Sigmoid colon (tissue), 7 donors: Measurements from ENCODE around the gene FTO. TPM values are rescaled to one million over a fixed set of nuclear protein-coding genes. Genes with fewer than 3 reads are reported as not detected.

Source experiments
- DNase-seq: peaks from one replicate; pipeline ENCODE4 v3.0.0-alpha.2; 2019
- H3K27ac ChIP-seq, 4 donors: fragments of 200-600 bp; sonication (generic); one replicate each; pipeline ENCODE4 v1.5.1; 2016 to 2019; ENCODE audit warnings: mild to moderate bottlenecking in 1 of 4
- H3K27me3 ChIP-seq, 3 donors: fragments of 200-600 bp; sonication (generic); one replicate each; pipeline ENCODE4 v1.5.1; 2019; ENCODE audit warnings: mild to moderate bottlenecking in 1 of 3
- H3K36me3 ChIP-seq, 4 donors: fragments of 200-600 bp; sonication (generic); one replicate each; pipeline ENCODE4 v1.5.1; 2016 to 2019
- H3K4me1 ChIP-seq, 4 donors: fragments of 200-600 bp; sonication (generic); one replicate each; pipeline ENCODE4 v1.5.1; 2017 to 2019
- H3K4me3 ChIP-seq, 4 donors: fragments of 200-600 bp; sonication (generic); one replicate each; pipeline ENCODE4 v1.5.1; 2017 to 2019; ENCODE audit warnings: mild to moderate bottlenecking in 2 of 4, moderate library complexity in 1 of 4
- H3K9me3 ChIP-seq, 4 donors: fragments of 200-600 bp in 3 of 4; sonication (generic) in 3 of 4; one replicate each; pipeline versions ENCODE4 v1.5.1 to v1.6.1; 2013 to 2019
- CTCF ChIP-seq, 4 experiments: fragments of 450-650 bp in 3 of 4; fragments of 200-600 bp in 1 of 4; IDR thresholded peaks; one replicate each; pipeline ENCODE4 v1.5.1; 2016 to 2019; ENCODE audit warnings: antibody characterized with exemption in 4 of 4, mild to moderate bottlenecking in 3 of 4, moderate library complexity in 2 of 4
- EP300 ChIP-seq, 4 donors: sonication (generic); formaldehyde crosslinking; IDR thresholded peaks; one replicate each; pipeline ENCODE4 v1.6.1; 2017; ENCODE audit warnings: antibody characterized with exemption in 4 of 4
- POLR2A ChIP-seq, 2 donors: fragments of 450-650 bp; IDR thresholded peaks; one replicate each; pipeline ENCODE4 v1.6.1; 2016; ENCODE audit warnings: antibody characterized with exemption in 2 of 2, mild to moderate bottlenecking in 2 of 2, moderate library complexity in 2 of 2
- POLR2AphosphoS5 ChIP-seq, 4 donors: sonication (generic); formaldehyde crosslinking; IDR thresholded peaks; one replicate each; pipeline ENCODE4 v1.6.1; 2017; ENCODE audit warnings: antibody characterized with exemption in 4 of 4
- WGBS, 2 donors: extraction: QIAGEN DNeasy Blood & Tissue Kit; methylation state at CpG; one replicate each; pipeline ENCODE4 v1.1.7; 2013; 5-methylcytosine and 5-hydroxymethylcytosine counted together
- intact Hi-C: fragments of 100-400 bp; cut with DNase I; formaldehyde crosslinking; loops from one replicate; pipeline ENCODE4 v1.15.1; 2023
- polyA plus RNA-seq, 3 donors: library from polyadenylated mRNA; stranded (reverse); fragments of 200-250 nt; gene quantifications; one replicate each; pipeline ENCODE4 v1.2.3, GENCODE V29; 2013
- total RNA-seq, 4 donors: library from RNA; depleted of rRNA; stranded (reverse); fragments of >200 nt; gene quantifications; one replicate each; pipeline ENCODE4 v1.1.0, GENCODE V29; 2016
- donor health status: healthy with polysubstance abuse.
- donor health status: Bipolar disorder and iron deficiency.
- donor health status: healthy.

FTO gene
- total and polyA plus RNA-seq, 7 donors: 9.9 to 97.2 (median 77.8) TPM

GRCh38 chr16:54055191-54055590, 351.2 kb downstream of the FTO start:
- Histone ChIP-seq H3K27me3 (no peaks in the 10 kb centered on the region), H3K36me3 (no peaks in the 10 kb centered on the region), H3K4me3 (no peak overlapping the region), H3K9me3 (no peaks in the 10 kb centered on the region), H3K4me1 (no peaks in the 10 kb centered on the region), H3K27ac (no peak overlapping the region)
- DNase-seq: no peak
- intact Hi-C loops: no loop called here
- WGBS, 2 donors: 88 to 91% methylated on average over 4 of the region's 4 CpGs
- TF ChIP-seq POLR2AphosphoS5 (IDR thresholded peaks at IDR 0.05) (no peak), POLR2A (IDR thresholded peaks at IDR 0.05) (no peak), CTCF (IDR thresholded peaks at IDR 0.05) (no peak)

- WGBS, 2 donors: 90 to 94% methylated on average over 3 of the region's 3 CpGs
Measured at GRCh38 chr16:54055864-54056263, 351.9 kb downstream of the FTO start.

GRCh38 chr16:54056921-54057320, 353.0 kb downstream of the FTO start:
- no peaks in the 10 kb centered on the region for H3K36me3 ChIP-seq
- intact Hi-C loops: no loop called here
- DNase-seq: no peak
- H3K4me1 ChIP-seq: no peaks in the 10 kb centered on the region
- H3K4me3 ChIP-seq: no peak overlapping the region
- 88 to 91% methylated on average over 3 of the region's 3 CpGs for WGBS, 2 donors
- no peaks in the 10 kb centered on the region for H3K27me3 ChIP-seq
- no peaks in the 10 kb centered on the region for H3K9me3 ChIP-seq
- no peak overlapping the region for H3K27ac ChIP-seq
- TF ChIP-seq POLR2A (IDR thresholded peaks at IDR 0.05): no peak
- no peak for TF ChIP-seq EP300 (IDR thresholded peaks at IDR 0.05)

More at GRCh38 chr16:54055864-54056263, 351.9 kb downstream of the FTO start:
- intact Hi-C loops: no loop called here
- Histone ChIP-seq H3K4me1 (no peaks in the 10 kb centered on the region), H3K9me3 (no peaks in the 10 kb centered on the region), H3K36me3 (no peaks in the 10 kb centered on the region), H3K4me3 (no peak overlapping the region), H3K27ac (no peak overlapping the region), H3K27me3 (no peaks in the 10 kb centered on the region)
- DNase-seq: no peak
- no peak for TF ChIP-seq POLR2AphosphoS5 (IDR thresholded peaks at IDR 0.05)
- no peak for TF ChIP-seq POLR2A (IDR thresholded peaks at IDR 0.05)

- H3K4me3 ChIP-seq: no peak overlapping the region
- H3K4me1 ChIP-seq: no peaks in the 10 kb centered on the region
- DNase-seq: no peak
- H3K27ac ChIP-seq: no peak overlapping the region
- H3K36me3 ChIP-seq: no peaks in the 10 kb centered on the region
- no peaks in the 10 kb centered on the region for H3K27me3 ChIP-seq
- intact Hi-C loops: no loop called here
- 78 to 87% methylated on average over 6 of the region's 6 CpGs for WGBS, 2 donors
- TF ChIP-seq POLR2AphosphoS5 (IDR thresholded peaks at IDR 0.05): no peak
- no peak for TF ChIP-seq EP300 (IDR thresholded peaks at IDR 0.05)
- no peak for TF ChIP-seq CTCF (IDR thresholded peaks at IDR 0.05)
- TF ChIP-seq POLR2A (IDR thresholded peaks at IDR 0.05): no peak
- H3K9me3 ChIP-seq: no peaks in the 10 kb centered on the region
Measured at GRCh38 chr16:54059319-54059718, 355.4 kb downstream of the FTO start.

GRCh38 chr16:54060599-54061421, 356.9 kb downstream of the FTO start:
- TF ChIP-seq POLR2A (IDR thresholded peaks at IDR 0.05) (no peak), POLR2AphosphoS5 (IDR thresholded peaks at IDR 0.05) (no peak), EP300 (IDR thresholded peaks at IDR 0.05) (no peak), CTCF (IDR thresholded peaks at IDR 0.05) (no peak)
- Histone ChIP-seq H3K27me3 (no peaks in the 10 kb centered on the region), H3K27ac (no peak overlapping the region), H3K4me3 (no peak overlapping the region), H3K9me3 (no peaks in the 10 kb centered on the region), H3K4me1 (no peaks in the 10 kb centered on the region), H3K36me3 (no peaks in the 10 kb centered on the region)
- intact Hi-C loops: no loop called here
- DNase-seq: no peak
- 64 to 87% methylated on average over 10 of the region's 10 CpGs for WGBS, 2 donors
